Endothelial cell (in vitro differentiated cells): ENCODE measurements around the gene CD300LD. TPM values are rescaled to one million over a fixed set of nuclear protein-coding genes. Genes with fewer than 3 reads are reported as not detected.

Source experiments
- DNase-seq: peaks from one replicate; pipeline ENCODE4 v3.0.0; 2021; ENCODE audit warnings: low spot score
- H3K27ac Mint-ChIP-seq: one replicate; pipeline ENCODE4 v1.8.0; 2021; ENCODE audit warnings: mixed read lengths, inconsistent platforms; ENCODE audit not compliant: unreplicated experiment
- H3K27me3 Mint-ChIP-seq: one replicate; pipeline ENCODE4 v1.8.0; 2021; ENCODE audit warnings: mild to moderate bottlenecking, moderate library complexity, mixed read lengths, inconsistent platforms; ENCODE audit not compliant: unreplicated experiment
- H3K36me3 Mint-ChIP-seq: one replicate; pipeline ENCODE4 v1.8.0; 2021; ENCODE audit warnings: mild to moderate bottlenecking, low read depth, mixed read lengths, inconsistent platforms; ENCODE audit not compliant: unreplicated experiment
- H3K4me1 Mint-ChIP-seq: one replicate; pipeline ENCODE4 v1.8.0; 2021; ENCODE audit warnings: mild to moderate bottlenecking, mixed read lengths, inconsistent platforms; ENCODE audit not compliant: unreplicated experiment
- H3K4me3 Mint-ChIP-seq: one replicate; pipeline ENCODE4 v1.8.0; 2021; ENCODE audit warnings: mild to moderate bottlenecking, mixed read lengths, inconsistent platforms; ENCODE audit not compliant: unreplicated experiment
- H3K9me3 Mint-ChIP-seq: one replicate; pipeline ENCODE4 v1.8.0; 2021; ENCODE audit warnings: mixed read lengths, inconsistent platforms; ENCODE audit not compliant: unreplicated experiment
- total RNA-seq: library from RNA; stranded (reverse); fragmentation: NEBNext Ultra II Directional; extraction: Animal tissue kit (Norgen Biotek cat#: 25700); gene quantifications from one replicate; pipeline ENCODE4 v1.2.1, GENCODE V29; 2021; ENCODE audit not compliant: unreplicated experiment
- TF ChIP-seq, protein P1 (sequence below): fragments of 200-600 bp; sonication (generic); IDR thresholded peaks from one replicate; pipeline ENCODE4 v1.5.0; 2021; ENCODE audit warnings: antibody characterized with exemption; ENCODE audit not compliant: unreplicated experiment

The CD300LD gene
- total RNA-seq, 1 donor from 2014 or later, result not detected

DNA sequence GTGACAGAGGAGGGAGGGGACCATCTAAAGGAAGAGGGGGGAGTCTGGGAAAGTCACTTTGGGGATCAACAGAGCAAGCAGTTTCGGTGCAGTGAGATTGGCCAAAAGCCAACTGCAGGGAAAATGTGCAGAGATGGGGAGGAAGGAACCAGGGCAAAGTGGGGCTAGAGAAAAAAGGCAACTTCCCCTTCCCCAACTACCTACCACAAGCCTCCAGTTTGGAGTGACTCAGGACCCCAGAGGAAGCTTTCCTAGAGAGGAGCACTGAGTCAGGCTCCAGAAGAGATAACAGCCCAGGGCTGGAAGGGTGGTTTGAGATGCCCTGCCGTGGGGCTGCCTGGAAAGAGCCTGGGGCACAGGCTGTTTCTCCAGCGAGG is 6.9 kb upstream of the CD300LD start:
- Mint-ChIP-seq H3K36me3 (no peaks in the 10 kb centered on the region), H3K4me1 (peaks cover 25% of the 10 kb centered on the region), H3K27ac (no peak overlapping the region), H3K27me3 (peaks cover 6% of the 10 kb centered on the region), H3K9me3 (no peaks in the 10 kb centered on the region), H3K4me3 (no peak overlapping the region)
- no peak for DNase-seq
- TF ChIP-seq, protein P1, sequence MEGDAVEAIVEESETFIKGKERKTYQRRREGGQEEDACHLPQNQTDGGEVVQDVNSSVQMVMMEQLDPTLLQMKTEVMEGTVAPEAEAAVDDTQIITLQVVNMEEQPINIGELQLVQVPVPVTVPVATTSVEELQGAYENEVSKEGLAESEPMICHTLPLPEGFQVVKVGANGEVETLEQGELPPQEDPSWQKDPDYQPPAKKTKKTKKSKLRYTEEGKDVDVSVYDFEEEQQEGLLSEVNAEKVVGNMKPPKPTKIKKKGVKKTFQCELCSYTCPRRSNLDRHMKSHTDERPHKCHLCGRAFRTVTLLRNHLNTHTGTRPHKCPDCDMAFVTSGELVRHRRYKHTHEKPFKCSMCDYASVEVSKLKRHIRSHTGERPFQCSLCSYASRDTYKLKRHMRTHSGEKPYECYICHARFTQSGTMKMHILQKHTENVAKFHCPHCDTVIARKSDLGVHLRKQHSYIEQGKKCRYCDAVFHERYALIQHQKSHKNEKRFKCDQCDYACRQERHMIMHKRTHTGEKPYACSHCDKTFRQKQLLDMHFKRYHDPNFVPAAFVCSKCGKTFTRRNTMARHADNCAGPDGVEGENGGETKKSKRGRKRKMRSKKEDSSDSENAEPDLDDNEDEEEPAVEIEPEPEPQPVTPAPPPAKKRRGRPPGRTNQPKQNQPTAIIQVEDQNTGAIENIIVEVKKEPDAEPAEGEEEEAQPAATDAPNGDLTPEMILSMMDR, result no peak

GRCh38 chr17:74598346-74599022 is 6.4 kb upstream of the CD300LD start:
- H3K9me3 Mint-ChIP-seq, result no peaks in the 10 kb centered on the region
- TF ChIP-seq, protein P1, result no peak
- H3K4me1 Mint-ChIP-seq, result peaks cover 25% of the 10 kb centered on the region
- H3K4me3 Mint-ChIP-seq, result no peak overlapping the region
- H3K27ac Mint-ChIP-seq, result no peak overlapping the region
- no peaks in the 10 kb centered on the region for H3K36me3 Mint-ChIP-seq
- DNase-seq, result no peak
- H3K27me3 Mint-ChIP-seq, result peaks cover 5% of the 10 kb centered on the region

DNA sequence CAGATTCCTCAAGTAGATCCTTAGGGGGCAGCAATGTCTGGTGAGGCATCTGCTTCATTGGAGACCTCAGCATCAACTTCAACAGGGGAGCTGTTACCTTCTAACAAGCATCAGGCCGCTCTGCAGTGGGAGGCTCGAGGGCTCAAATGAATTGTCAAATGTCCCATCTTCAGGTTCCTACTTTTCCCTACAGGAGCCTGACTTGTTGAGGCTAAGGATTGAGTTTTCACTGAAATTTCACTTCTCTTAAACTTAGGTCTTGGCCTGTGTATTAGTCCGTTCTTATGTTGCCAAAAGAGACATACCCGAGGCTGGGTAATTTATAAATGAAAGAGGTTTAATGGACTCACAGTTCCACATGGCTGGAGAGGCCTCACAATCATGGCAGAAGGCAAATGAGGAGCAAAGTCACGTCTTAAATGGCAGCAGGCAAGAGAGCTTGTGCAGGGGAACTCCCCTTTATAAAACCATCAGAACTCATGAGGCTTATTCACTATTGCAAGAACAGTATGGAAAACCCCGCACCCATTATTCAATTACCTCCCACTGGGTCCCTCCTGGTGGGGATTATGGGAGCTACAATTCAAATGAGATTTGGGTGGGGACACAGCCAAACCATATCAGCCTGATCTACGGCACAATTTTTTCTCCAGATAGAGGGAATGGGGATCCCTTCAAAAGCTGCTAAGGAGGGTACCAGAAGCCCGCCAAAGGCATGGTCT is 5.1 kb upstream of the CD300LD start:
- peaks cover 25% of the 10 kb centered on the region for H3K4me1 Mint-ChIP-seq
- H3K27me3 Mint-ChIP-seq, result peaks cover 3% of the 10 kb centered on the region
- H3K27ac Mint-ChIP-seq, result no peak overlapping the region
- H3K4me3 Mint-ChIP-seq, result no peak overlapping the region
- no peaks in the 10 kb centered on the region for H3K36me3 Mint-ChIP-seq
- no peaks in the 10 kb centered on the region for H3K9me3 Mint-ChIP-seq
- DNase-seq, result no peak
- TF ChIP-seq, protein P1, result no peak

- no peak for DNase-seq
- H3K36me3 Mint-ChIP-seq, result no peaks in the 10 kb centered on the region
- peaks cover 3% of the 10 kb centered on the region for H3K27me3 Mint-ChIP-seq
- H3K4me1 Mint-ChIP-seq, result peaks cover 17% of the 10 kb centered on the region
- TF ChIP-seq, protein P1, result no peak
- H3K4me3 Mint-ChIP-seq, result no peak overlapping the region
- H3K27ac Mint-ChIP-seq, result no peak overlapping the region
- H3K9me3 Mint-ChIP-seq, result no peaks in the 10 kb centered on the region
These were observed 3.1 kb upstream of the CD300LD start for GRCh38 chr17:74595037-74595750.
